HCT116 (cell line): Measurements from ENCODE around the gene ARFGEF3. TPM values are rescaled to one million over a fixed set of nuclear protein-coding genes. Genes with fewer than 3 reads are reported as not detected.

Experiments used
- ATAC-seq: fragments of 200-7000 bp; cut with Tn5 transposase; 2 replicates; pipeline ENCODE4 v1.9.1; 2020; ENCODE audit warnings: mild to moderate bottlenecking, moderate library complexity
- BruUV-seq: library from RNA; stranded (reverse); fragments of 400-500 nt; replicated peaks from 2 replicates; lab custom pipeline; 2021; lab: Mats Ljungman, UMichigan
- CTCF ChIA-PET: fragments of 300-600 bp; sonication (Branson Sonifier 250); formaldehyde crosslinking; loops from one replicate; lab custom pipeline; 2021; ENCODE audit warnings: antibody characterized with exemption; lab: Charles Lee
- POLR2A ChIA-PET: fragments of 300-600, 350-600 bp; sonication (Branson Sonifier 250); formaldehyde crosslinking; loops from one replicate; lab custom pipeline; 2021; ENCODE audit warnings: antibody characterized with exemption; lab: Charles Lee
- RAD21 ChIA-PET, 2 experiments: fragments of 300-600 bp; sonication (Branson Sonifier 250); formaldehyde crosslinking; loops; one replicate each; lab custom pipeline; 2023; ENCODE audit warnings: low total read pairs in 2 of 2; ENCODE audit not compliant: uncharacterized antibody in 2 of 2, unreplicated experiment in 2 of 2, low non-redundant PET in 1 of 2; lab: Charles Lee
- DNase-seq: peaks from one replicate; pipeline ENCODE4 v3.0.0-alpha.2; 2010; ENCODE audit warnings: low read depth, low spot score
- H2AFZ ChIP-seq: fragments of 200-600 bp; shearing (Covaris generic), sonication (generic); 2 replicates; pipeline ENCODE4 v1.6.1; 2017; ENCODE audit warnings: low read depth, mixed run types, mixed read lengths, antibody characterized with exemption, low read length; ENCODE audit not compliant: poor library complexity, severe bottlenecking
- H3K27ac ChIP-seq: 2 replicates; pipeline ENCODE4 v1.5.1; 2012; ENCODE audit warnings: low read depth, low read length
- H3K27me3 ChIP-seq: fragments of 200-600 bp; sonication (generic); 2 replicates; pipeline ENCODE4 v1.6.1; 2016; ENCODE audit warnings: mixed run types, low read length, mixed read lengths; ENCODE audit not compliant: insufficient read depth
- H3K36me3 ChIP-seq, 2 experiments: fragments of 200-500 bp in 1 of 2; fragments of 200-600 bp in 1 of 2; sonication (Bioruptor generic) in 1 of 2; sonication (generic) in 1 of 2; 2 replicates each; pipeline versions ENCODE4 v1.5.1 to v1.6.1; 2014 to 2016; ENCODE audit warnings: low read length in 2 of 2, inconsistent platforms in 1 of 2, mixed read lengths in 1 of 2, mixed run types in 1 of 2; ENCODE audit not compliant: insufficient read depth in 2 of 2, control insufficient read depth in 1 of 2
- H3K4me1 ChIP-seq, 2 experiments: fragments of 200-600 bp in 1 of 2; sonication (generic) in 1 of 2; 2 replicates each; pipeline versions ENCODE4 v1.5.1 to v1.6.1; 2012 to 2017; ENCODE audit warnings: low read length in 2 of 2, inconsistent platforms in 1 of 2, mild to moderate bottlenecking in 1 of 2, mixed read lengths in 1 of 2, mixed run types in 1 of 2, moderate library complexity in 1 of 2; ENCODE audit not compliant: insufficient read depth in 2 of 2, control insufficient read depth in 1 of 2
- H3K4me2 ChIP-seq: fragments of 200-600 bp; sonication (generic); 2 replicates; pipeline ENCODE4 v1.6.1; 2017; ENCODE audit warnings: mixed run types, low read length, mixed read lengths
- H3K4me3 ChIP-seq, 2 experiments: fragments of 200-600 bp in 1 of 2; sonication (generic) in 1 of 2; replicated peaks in 1 of 2; 2 replicates each; pipeline ENCODE4 v1.5.1; 2011 to 2016; ENCODE audit warnings: low read length in 2 of 2, control low read depth in 1 of 2, low read depth in 1 of 2, mild to moderate bottlenecking in 1 of 2, mixed read lengths in 1 of 2, mixed run types in 1 of 2
- H3K79me2 ChIP-seq: fragments of 200-600 bp; sonication (generic); 2 replicates; pipeline ENCODE4 v1.6.1; 2017; ENCODE audit warnings: mild to moderate bottlenecking, mixed run types, low read length, moderate library complexity, mixed read lengths; ENCODE audit not compliant: insufficient read depth
- H3K9ac ChIP-seq: fragments of 200-600 bp; sonication (generic); 2 replicates; pipeline ENCODE4 v1.6.1; 2016; ENCODE audit warnings: low read length, mixed read lengths
- H3K9me2 ChIP-seq: fragments of 200-600 bp; sonication (generic), shearing (Covaris generic); 2 replicates; pipeline ENCODE4 v1.6.1; 2017; ENCODE audit warnings: mixed run types, mild to moderate bottlenecking, moderate library complexity; ENCODE audit not compliant: insufficient read depth
- H3K9me3 ChIP-seq, 2 experiments: fragments of 200-500 bp in 1 of 2; fragments of 200-600 bp in 1 of 2; sonication (Bioruptor generic) in 1 of 2; sonication (generic) in 1 of 2; 2 replicates each; pipeline ENCODE4 v1.6.1; 2014 to 2017; ENCODE audit warnings: low read length in 2 of 2, mixed read lengths in 2 of 2, inconsistent platforms in 1 of 2, low read depth in 1 of 2, mild to moderate bottlenecking in 1 of 2, mixed run types in 1 of 2, moderate library complexity in 1 of 2; ENCODE audit not compliant: control insufficient read depth in 1 of 2, insufficient read depth in 1 of 2
- H4K20me1 ChIP-seq: fragments of 200-600 bp; sonication (generic), shearing (Covaris generic); 2 replicates; pipeline ENCODE4 v1.6.1; 2017; ENCODE audit warnings: mixed run types, mild to moderate bottlenecking, moderate library complexity; ENCODE audit not compliant: insufficient read depth
- ATF3 ChIP-seq: IDR thresholded peaks from 2 replicates; pipeline ENCODE4 v1.6.1; 2012
- EGR1 ChIP-seq: IDR thresholded peaks from 2 replicates; pipeline ENCODE4 v1.6.1; 2012; ENCODE audit warnings: low read depth
- ELF1 ChIP-seq: IDR thresholded peaks from 2 replicates; pipeline ENCODE4 v1.6.1; 2012; ENCODE audit warnings: low read depth, borderline replicate concordance
- EZH2 ChIP-seq: fragments of 200-600 bp; sonication (generic); IDR thresholded peaks from 2 replicates; pipeline ENCODE4 v1.6.1; 2017; ENCODE audit warnings: antibody characterized with exemption, mixed run types
- JUND ChIP-seq: IDR thresholded peaks from 2 replicates; pipeline ENCODE4 v1.6.1; 2012
- SIN3A ChIP-seq: IDR thresholded peaks from 2 replicates; pipeline ENCODE4 v1.6.1; 2012; ENCODE audit warnings: low read depth
- SP1 ChIP-seq: IDR thresholded peaks from 2 replicates; pipeline ENCODE4 v1.6.1; 2012; ENCODE audit warnings: low read depth
- SRF ChIP-seq: IDR thresholded peaks from 2 replicates; pipeline ENCODE4 v1.6.1; 2012; ENCODE audit warnings: low read depth
- TCF7L2 ChIP-seq: IDR thresholded peaks from 2 replicates; pipeline ENCODE4 v1.7.0; 2011; ENCODE audit warnings: borderline replicate concordance, inconsistent platforms; ENCODE audit not compliant: insufficient read depth, insufficient read length; ENCODE audit errors: extremely low read depth
- YY1 ChIP-seq: IDR thresholded peaks from 2 replicates; pipeline ENCODE4 v1.6.1; 2011; ENCODE audit warnings: low read length, low read depth, moderate library complexity, mild to moderate bottlenecking; ENCODE audit not compliant: insufficient replicate concordance; ENCODE audit errors: extremely low read depth
- ZNF274 ChIP-seq: fragments of 200-500 bp; sonication (Bioruptor generic); IDR thresholded peaks from 2 replicates; pipeline ENCODE4 v1.6.1; 2014; ENCODE audit warnings: mild to moderate bottlenecking, low read depth, low read length, inconsistent platforms
- intact Hi-C: fragments of 100-400 bp; cut with micrococcal nuclease; formaldehyde crosslinking; loops from 2 replicates; pipeline ENCODE4 v1.10.0; 2022
- total RNA-seq: library from RNA; stranded (reverse); gene quantifications from one replicate; pipeline ENCODE4 v1.2.1, GENCODE V29; 2021; ENCODE audit not compliant: unreplicated experiment
- TF ChIP-seq, protein P1 (sequence below): IDR thresholded peaks from 2 replicates; pipeline ENCODE4 v1.6.1; 2012; ENCODE audit warnings: low read depth

Gene ARFGEF3
- total RNA-seq, 1 experiment from 2014 or later: 3.8 TPM

DNA sequence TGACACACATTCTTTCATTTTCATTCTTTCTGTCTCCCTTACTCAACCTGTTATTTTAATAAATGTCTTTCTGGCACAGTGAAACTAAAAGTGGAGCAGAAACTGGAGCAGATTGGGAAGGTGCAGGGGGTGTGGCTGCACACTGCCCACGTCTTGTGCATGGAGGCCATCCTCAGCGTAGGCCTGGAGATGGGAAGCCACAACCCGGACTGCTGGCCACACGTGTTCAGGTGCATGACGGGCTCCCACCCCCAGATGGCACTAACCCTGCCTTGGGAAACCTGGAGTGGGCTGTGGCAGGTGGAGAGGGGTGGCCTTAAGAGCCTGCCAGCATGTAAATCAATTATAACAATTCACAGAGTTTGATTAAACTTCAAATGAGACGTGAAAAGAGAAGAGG is 128.0 kb downstream of the ARFGEF3 start (continued):
- TF ChIP-seq, protein P1, sequence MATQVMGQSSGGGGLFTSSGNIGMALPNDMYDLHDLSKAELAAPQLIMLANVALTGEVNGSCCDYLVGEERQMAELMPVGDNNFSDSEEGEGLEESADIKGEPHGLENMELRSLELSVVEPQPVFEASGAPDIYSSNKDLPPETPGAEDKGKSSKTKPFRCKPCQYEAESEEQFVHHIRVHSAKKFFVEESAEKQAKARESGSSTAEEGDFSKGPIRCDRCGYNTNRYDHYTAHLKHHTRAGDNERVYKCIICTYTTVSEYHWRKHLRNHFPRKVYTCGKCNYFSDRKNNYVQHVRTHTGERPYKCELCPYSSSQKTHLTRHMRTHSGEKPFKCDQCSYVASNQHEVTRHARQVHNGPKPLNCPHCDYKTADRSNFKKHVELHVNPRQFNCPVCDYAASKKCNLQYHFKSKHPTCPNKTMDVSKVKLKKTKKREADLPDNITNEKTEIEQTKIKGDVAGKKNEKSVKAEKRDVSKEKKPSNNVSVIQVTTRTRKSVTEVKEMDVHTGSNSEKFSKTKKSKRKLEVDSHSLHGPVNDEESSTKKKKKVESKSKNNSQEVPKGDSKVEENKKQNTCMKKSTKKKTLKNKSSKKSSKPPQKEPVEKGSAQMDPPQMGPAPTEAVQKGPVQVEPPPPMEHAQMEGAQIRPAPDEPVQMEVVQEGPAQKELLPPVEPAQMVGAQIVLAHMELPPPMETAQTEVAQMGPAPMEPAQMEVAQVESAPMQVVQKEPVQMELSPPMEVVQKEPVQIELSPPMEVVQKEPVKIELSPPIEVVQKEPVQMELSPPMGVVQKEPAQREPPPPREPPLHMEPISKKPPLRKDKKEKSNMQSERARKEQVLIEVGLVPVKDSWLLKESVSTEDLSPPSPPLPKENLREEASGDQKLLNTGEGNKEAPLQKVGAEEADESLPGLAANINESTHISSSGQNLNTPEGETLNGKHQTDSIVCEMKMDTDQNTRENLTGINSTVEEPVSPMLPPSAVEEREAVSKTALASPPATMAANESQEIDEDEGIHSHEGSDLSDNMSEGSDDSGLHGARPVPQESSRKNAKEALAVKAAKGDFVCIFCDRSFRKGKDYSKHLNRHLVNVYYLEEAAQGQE: no peak
- no peak for TF ChIP-seq EGR1

- DNase-seq (no peak), ATAC-seq (no peak)
- ChIA-PET RAD21 (interaction anchor here in 1 of 2 experiments (0.6 kb wide), 1 partner anchor 94 kb away, joined by 3 read pairs; no protein-coding TSS in a partner anchor), POLR2A (no interaction called here), CTCF (no interaction called here)
- no peak overlapping the region for H3K27ac ChIP-seq
- no peak overlapping the region for H3K4me3 ChIP-seq
- no peak overlapping the region for H3K4me2 ChIP-seq
- intact Hi-C loops: no loop called here
- no TSS peak for BruUV-seq
- no peak for TF ChIP-seq SRF
- TF ChIP-seq ATF3: no peak
- no peak for TF ChIP-seq JUND
- TF ChIP-seq TCF7L2: no peak
- TF ChIP-seq SP1: no peak
- TF ChIP-seq EZH2: no peak
- TF ChIP-seq SIN3A: no peak
- no peak for TF ChIP-seq ELF1
- TF ChIP-seq YY1: no peak
- no peak for TF ChIP-seq ZNF274
- no peaks in the 10 kb centered on the region for H4K20me1 ChIP-seq
- peaks cover 6 to 25% of the 10 kb centered on the region in 2 experiments for H3K4me1 ChIP-seq
- no peak overlapping the region for H3K9ac ChIP-seq
- no peaks in the 10 kb centered on the region for H3K9me3 ChIP-seq
- H3K36me3 ChIP-seq: no peaks in the 10 kb centered on the region
- H3K27me3 ChIP-seq: no peaks in the 10 kb centered on the region
- no peaks in the 10 kb centered on the region for H3K9me2 ChIP-seq
- no peak overlapping the region for H2AFZ ChIP-seq
- no peaks in the 10 kb centered on the region for H3K79me2 ChIP-seq
Measured at GRCh38 chr6:138290423-138290962, 128.8 kb downstream of the ARFGEF3 start.
